Common myeloid progenitor, CD34-positive (primary cell): Measurements from ENCODE around the gene MORN5.

ENCODE experiments used
- CTCF ChIA-PET: fragments of 350-600 bp; sonication (Branson Sonifier 250); formaldehyde crosslinking; loops from one replicate; lab custom pipeline; 2021; ENCODE audit warnings: antibody characterized with exemption; lab: Charles Lee
- POLR2A ChIA-PET: fragments of 350-600 bp; sonication (Branson Sonifier 250); formaldehyde crosslinking; loops from one replicate; lab custom pipeline; 2021; ENCODE audit warnings: antibody characterized with exemption; lab: Charles Lee
- DNase-seq, 3 donors: peaks; one replicate each; pipeline versions ENCODE4 v3.0.0 to v3.0.0-alpha.2; 2013
- H3K27ac ChIP-seq, 2 experiments: 1 replicate in 1 of 2; 2 replicates in 1 of 2; pipeline ENCODE4 v1.7.0; 2013; ENCODE audit warnings: inconsistent platforms in 2 of 2, low read length in 2 of 2, mild to moderate bottlenecking in 2 of 2, low read depth in 1 of 2, moderate library complexity in 1 of 2; ENCODE audit not compliant: severe bottlenecking in 2 of 2, insufficient read depth in 1 of 2, poor library complexity in 1 of 2
- H3K27me3 ChIP-seq, 5 experiments: replicated peaks in 2 of 5; 1 replicate in 3 of 5; 2 replicates in 2 of 5; pipeline versions ENCODE4 v1.6.1 to v1.7.0; 2013; ENCODE audit warnings: low read length in 4 of 5, mild to moderate bottlenecking in 2 of 5, moderate library complexity in 2 of 5, inconsistent platforms in 1 of 5; ENCODE audit not compliant: insufficient read depth in 5 of 5, control insufficient read depth in 4 of 5
- H3K36me3 ChIP-seq, 4 experiments: 1 replicate in 2 of 4; 2 replicates in 2 of 4; pipeline versions ENCODE4 v1.6.1 to v1.7.0; 2013; ENCODE audit warnings: low read length in 3 of 4, control low read depth in 1 of 4, mild to moderate bottlenecking in 1 of 4; ENCODE audit not compliant: control insufficient read depth in 4 of 4, insufficient read depth in 4 of 4
- H3K4me1 ChIP-seq, 4 experiments: 1 replicate in 3 of 4; 2 replicates in 1 of 4; pipeline versions ENCODE4 v1.6.1 to v1.7.1; 2013; ENCODE audit warnings: low read length in 3 of 4, mild to moderate bottlenecking in 3 of 4, control low read depth in 1 of 4, inconsistent platforms in 1 of 4, moderate library complexity in 1 of 4; ENCODE audit not compliant: control insufficient read depth in 4 of 4, insufficient read depth in 4 of 4; ENCODE audit errors: control extremely low read depth in 1 of 4
- H3K4me3 ChIP-seq, 7 experiments: 1 replicate in 4 of 7; 2 replicates in 3 of 7; pipeline versions ENCODE4 v1.5.1 to v1.7.0; 2013; ENCODE audit warnings: mild to moderate bottlenecking in 7 of 7, low read length in 6 of 7, moderate library complexity in 6 of 7, inconsistent platforms in 2 of 7, low read depth in 2 of 7, control low read depth in 1 of 7; ENCODE audit not compliant: insufficient read depth in 4 of 7, control insufficient read depth in 1 of 7; ENCODE audit errors: extremely low read depth in 1 of 7
- H3K9me3 ChIP-seq, 5 experiments: 1 replicate in 4 of 5; 2 replicates in 1 of 5; pipeline versions ENCODE4 v1.6.1 to v1.7.1; 2013; ENCODE audit warnings: low read length in 4 of 5, mild to moderate bottlenecking in 2 of 5, inconsistent platforms in 1 of 5, low read depth in 1 of 5, moderate library complexity in 1 of 5; ENCODE audit not compliant: control insufficient read depth in 4 of 5, insufficient read depth in 2 of 5; ENCODE audit errors: control extremely low read depth in 1 of 5
- WGBS: methylation state at CpG from one replicate; pipeline ENCODE4 v1.1.5; 2013; ENCODE audit not compliant: insufficient coverage; 5-methylcytosine and 5-hydroxymethylcytosine counted together

The MORN5 gene

DNA sequence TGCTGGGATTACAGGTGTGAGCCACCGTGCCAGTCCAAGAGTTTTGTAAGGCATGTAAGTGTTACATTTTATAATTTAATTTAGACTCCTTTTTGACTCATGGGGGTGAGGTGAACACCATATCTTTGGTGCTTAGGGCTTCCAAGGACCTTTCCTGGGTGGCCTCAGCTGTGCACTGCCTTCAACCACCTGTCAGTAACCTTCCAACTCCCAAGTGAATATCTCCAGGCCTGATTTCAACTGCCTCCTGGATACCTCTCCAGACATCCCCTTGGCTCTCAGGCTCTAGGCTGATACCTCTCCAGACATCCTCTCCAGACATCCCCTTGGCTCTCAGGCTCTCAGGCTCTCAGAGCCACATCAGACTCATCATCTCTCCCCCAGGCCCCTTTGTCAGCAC lies 35.7 kb upstream of the MORN5 start:
- H3K4me1 ChIP-seq: peaks cover 0 to 28% (median 16%) of the 10 kb centered on the region in 4 experiments
- POLR2A ChIA-PET: no interaction called here
- WGBS: no CpG with 5 or more reads among the region's 1 CpG
- CTCF ChIA-PET: interaction anchor here (0.8 to 13.7 kb wide), 27 partner anchors 8 to 697 kb away, joined by 3 to 277 read pairs (median 5); partner anchors contain the start of genes MRRF, RBM18 and TTLL11
- no peak overlapping the region for H3K27ac ChIP-seq
- DNase-seq: no peak
- H3K9me3 ChIP-seq: no peaks in the 10 kb centered on the region
- no peaks in the 10 kb centered on the region for H3K36me3 ChIP-seq
- no peak overlapping the region for H3K4me3 ChIP-seq
- peaks cover 0 to 19% (median 6%) of the 10 kb centered on the region in 5 experiments for H3K27me3 ChIP-seq

DNA sequence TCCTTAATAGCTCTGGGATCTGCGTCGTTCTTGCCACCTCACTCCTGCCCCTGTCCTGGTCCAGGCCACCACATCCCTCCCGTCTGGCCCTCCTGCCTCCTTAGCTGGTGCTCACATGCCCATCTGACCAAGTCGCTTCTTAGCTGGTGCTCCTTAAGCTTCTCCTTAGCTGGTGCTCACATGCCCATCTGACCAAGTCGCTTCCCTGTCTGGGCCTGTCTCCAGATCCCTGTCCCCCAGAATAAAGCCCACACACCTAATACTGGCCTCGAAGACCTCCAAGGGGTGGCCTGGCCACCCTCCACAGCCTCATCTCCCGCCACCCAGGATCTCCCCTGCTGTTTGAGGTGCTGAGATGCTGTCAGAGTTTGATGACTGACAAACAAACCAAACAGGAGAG lies 35.2 kb upstream of the MORN5 start:
- DNase-seq: no peak
- WGBS: 94% methylated on average over 6 of the region's 7 CpGs
- ChIA-PET POLR2A (interaction anchor here (0.5 to 1.1 kb wide), 2 partner anchors 26 to 220 kb away, joined by 3 read pairs; no protein-coding TSS in a partner anchor), CTCF (interaction anchor here (0.6 to 13.7 kb wide), 40 partner anchors 8 to 697 kb away, joined by 3 to 277 read pairs (median 4); partner anchors contain the start of genes MRRF, RBM18 and TTLL11)
- H3K4me3 ChIP-seq: no peak overlapping the region
- H3K27me3 ChIP-seq: peaks cover 0 to 19% (median 6%) of the 10 kb centered on the region in 5 experiments
- H3K36me3 ChIP-seq: no peaks in the 10 kb centered on the region
- peaks cover 0 to 28% (median 16%) of the 10 kb centered on the region in 4 experiments for H3K4me1 ChIP-seq
- no peaks in the 10 kb centered on the region for H3K9me3 ChIP-seq
- H3K27ac ChIP-seq: no peak overlapping the region

DNA sequence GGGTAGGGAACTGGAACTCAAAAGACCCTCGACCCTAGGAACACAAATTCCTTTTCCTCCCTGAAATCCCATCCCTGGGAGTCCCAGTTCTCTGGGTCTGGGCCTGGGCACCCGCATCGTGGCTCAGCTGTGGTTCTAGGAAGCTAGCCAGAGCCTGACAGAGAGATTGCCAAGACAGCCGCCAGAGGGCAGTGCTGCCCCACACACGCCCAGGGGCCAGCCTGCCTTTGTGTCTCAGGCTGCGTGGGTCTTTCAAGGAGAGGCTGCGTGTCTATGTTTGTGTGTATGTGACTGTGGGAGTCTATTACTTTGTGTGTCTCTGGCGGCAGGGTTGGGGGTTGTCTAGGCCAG lies 34.6 kb upstream of the MORN5 start:
- Histone ChIP-seq H3K4me1 (peaks cover 0 to 28% (median 16%) of the 10 kb centered on the region in 4 experiments), H3K27me3 (peaks cover 0 to 19% (median 6%) of the 10 kb centered on the region in 5 experiments), H3K4me3 (no peak overlapping the region), H3K27ac (no peak overlapping the region), H3K9me3 (no peaks in the 10 kb centered on the region), H3K36me3 (no peaks in the 10 kb centered on the region)
- POLR2A ChIA-PET: interaction anchor here (1.1 kb wide), 1 partner anchor 220 kb away, joined by 3 read pairs; no protein-coding TSS in a partner anchor
- 0% methylated on average over 6 of the region's 8 CpGs for WGBS
- CTCF ChIA-PET: interaction anchor here (0.6 to 13.7 kb wide), 40 partner anchors 9 to 685 kb away, joined by 3 to 277 read pairs (median 4); partner anchors contain the start of genes MRRF, RBM18 and TTLL11
- DNase-seq: peak; percentile 74 to 86 (median 81)

DNA sequence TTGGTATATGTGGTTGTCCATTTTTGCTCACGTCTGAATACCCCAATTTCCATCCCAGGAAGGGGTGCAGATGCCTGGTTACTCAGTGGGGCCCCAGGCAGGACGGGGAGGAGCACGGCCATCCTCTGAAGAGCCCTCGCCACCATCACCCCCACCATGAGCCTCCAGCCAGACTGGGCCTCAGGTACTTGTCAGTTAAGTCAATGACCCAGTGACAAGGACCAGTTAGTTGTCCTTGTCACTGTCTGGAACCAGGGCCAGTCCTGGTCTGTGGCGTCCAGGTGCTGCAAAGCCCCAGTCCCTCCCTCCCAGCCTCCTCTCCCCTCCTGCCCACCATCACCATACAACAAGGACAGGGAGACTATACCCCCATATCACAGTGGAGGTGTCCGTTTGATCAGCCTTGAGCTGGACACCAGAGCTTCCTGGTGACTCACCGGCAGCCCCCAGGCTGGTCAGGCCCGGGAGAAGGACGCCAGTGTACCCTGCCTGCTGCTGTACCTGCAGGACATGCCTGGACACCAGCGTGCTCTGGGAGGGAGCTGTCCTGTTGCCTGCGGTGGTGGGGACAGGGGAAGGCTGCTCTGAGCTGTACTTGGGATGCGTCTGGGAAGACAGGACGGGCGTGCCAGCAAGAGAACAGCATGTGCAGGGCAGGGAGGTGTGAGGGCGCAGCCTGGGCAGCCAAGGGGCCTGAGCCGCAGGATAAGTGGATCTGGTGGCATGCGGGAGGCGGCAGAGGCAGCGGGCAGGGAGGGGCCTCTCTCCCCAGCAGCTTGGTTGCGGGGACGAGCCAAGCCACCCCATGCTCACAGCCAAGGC lies 34.0 kb upstream of the MORN5 start:
- Histone ChIP-seq H3K4me1 (peaks cover 0 to 28% (median 16%) of the 10 kb centered on the region in 4 experiments), H3K9me3 (no peaks in the 10 kb centered on the region), H3K36me3 (no peaks in the 10 kb centered on the region), H3K4me3 (peak overlapping the region in 5 of 7 experiments; percentile 41 to 76 (median 64)), H3K27ac (no peak overlapping the region), H3K27me3 (peaks cover 0 to 19% (median 6%) of the 10 kb centered on the region in 5 experiments)
- no peak for DNase-seq
- ChIA-PET POLR2A (interaction anchor here (1.1 kb wide), 1 partner anchor 219 kb away, joined by 3 read pairs; no protein-coding TSS in a partner anchor), CTCF (interaction anchor here (0.5 to 13.7 kb wide), 34 partner anchors 8 to 685 kb away, joined by 3 to 277 read pairs (median 4); partner anchors contain the start of genes MRRF, RBM18 and TTLL11)
- WGBS: 74% methylated on average over 21 of the region's 21 CpGs

DNA sequence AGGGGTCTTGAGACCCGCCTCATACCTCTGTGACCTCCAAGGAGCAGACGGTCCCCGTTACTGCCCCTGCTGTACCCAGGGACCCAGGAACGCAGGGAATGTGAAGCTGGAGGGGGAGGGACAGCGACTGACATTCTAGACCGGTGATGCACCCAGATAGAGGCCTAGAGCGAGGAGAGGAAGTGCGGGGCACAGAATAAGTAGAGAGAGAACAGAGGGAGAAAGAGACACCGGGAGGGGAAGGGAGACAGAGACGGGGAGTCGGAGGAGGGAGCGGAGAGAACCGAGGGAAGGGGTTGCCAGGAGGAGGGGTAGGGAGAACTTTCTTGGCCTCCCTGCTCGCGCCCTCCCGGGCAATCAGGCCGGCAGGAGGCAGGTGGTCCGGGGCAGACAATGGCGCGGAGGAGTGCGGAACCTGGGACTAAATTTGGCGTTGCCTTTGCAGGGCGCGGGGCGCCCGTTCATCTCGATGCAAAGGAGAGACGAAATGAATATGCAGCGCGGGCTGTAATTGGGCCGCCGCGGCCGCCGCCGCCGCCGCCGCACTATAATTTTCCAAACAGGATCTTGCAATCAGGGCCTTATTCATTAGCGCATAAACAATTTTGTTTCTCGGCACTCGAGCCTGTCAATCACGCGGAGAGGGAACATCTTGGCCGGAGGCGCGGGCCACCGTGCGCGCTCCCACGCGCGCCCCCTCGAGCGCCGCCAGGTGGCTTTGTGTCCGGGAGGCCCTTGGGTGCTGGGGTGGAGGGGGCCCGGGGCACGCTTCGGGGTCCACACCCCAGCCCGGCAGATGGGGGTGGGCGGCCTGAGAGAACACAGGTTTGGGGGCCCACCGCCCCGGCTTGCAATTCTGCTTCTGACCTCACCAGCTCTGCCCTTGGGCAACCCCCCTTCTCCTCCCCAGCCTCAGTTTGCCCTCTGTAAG lies 33.1 kb upstream of the MORN5 start:
- no peak overlapping the region for H3K27ac ChIP-seq
- CTCF ChIA-PET: interaction anchor here (0.5 to 13.7 kb wide), 17 partner anchors 10 to 430 kb away, joined by 3 to 277 read pairs (median 6); partner anchors contain the start of gene TTLL11
- peaks cover 0 to 28% (median 16%) of the 10 kb centered on the region in 4 experiments for H3K4me1 ChIP-seq
- WGBS: 4% methylated on average over 52 of the region's 64 CpGs
- peaks cover 0 to 22% (median 6%) of the 10 kb centered on the region in 5 experiments for H3K27me3 ChIP-seq
- H3K9me3 ChIP-seq: no peaks in the 10 kb centered on the region
- peak in 2 of 3 donors; percentile 29 to 43 for DNase-seq
- H3K4me3 ChIP-seq: peak overlapping the region; percentile 28 to 76 (median 50)
- POLR2A ChIA-PET: no interaction called here
- no peaks in the 10 kb centered on the region for H3K36me3 ChIP-seq

DNA sequence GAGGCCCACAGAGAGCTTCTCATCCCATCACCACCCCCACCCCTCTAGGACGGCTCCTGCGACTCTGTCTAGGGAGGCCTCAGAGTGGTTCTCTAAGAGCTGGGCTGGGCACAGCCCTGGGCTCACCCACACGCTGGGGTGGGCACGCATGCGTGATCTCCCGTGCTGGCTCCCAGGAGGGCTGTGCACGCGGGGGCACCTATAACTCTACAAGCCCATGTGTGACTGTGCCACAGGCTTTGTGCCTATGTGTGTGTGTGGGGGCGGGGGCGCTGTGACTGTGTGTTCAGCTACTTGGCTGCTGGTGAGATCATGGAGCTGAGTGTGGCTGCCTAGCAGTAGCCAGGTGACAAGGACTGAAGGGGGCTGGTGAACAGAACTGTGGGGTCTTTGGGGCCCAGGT lies 32.3 kb upstream of the MORN5 start:
- CTCF ChIA-PET: interaction anchor here (0.6 to 13.7 kb wide), 6 partner anchors 12 to 392 kb away, joined by 3 to 277 read pairs (median 56); partner anchors contain the start of gene TTLL11
- no peaks in the 10 kb centered on the region for H3K9me3 ChIP-seq
- no peaks in the 10 kb centered on the region for H3K36me3 ChIP-seq
- peaks cover 0 to 24% (median 6%) of the 10 kb centered on the region in 5 experiments for H3K27me3 ChIP-seq
- H3K4me1 ChIP-seq: peaks cover 0 to 28% (median 16%) of the 10 kb centered on the region in 4 experiments
- peak in 1 of 3 donors; percentile 28 for DNase-seq
- H3K27ac ChIP-seq: no peak overlapping the region
- WGBS: 78% methylated on average over 8 of the region's 10 CpGs
- peak overlapping the region in 1 of 7 experiments; percentile 19 for H3K4me3 ChIP-seq
- POLR2A ChIA-PET: no interaction called here
